Myocyte (in vitro differentiated cells): ENCODE results near the gene SLC16A4. TPM values are rescaled to one million over a fixed set of nuclear protein-coding genes. Genes with fewer than 3 reads are reported as not detected.
"Not testable (repeated sequence)": the region's sequence is repeated elsewhere in the genome, so short reads cannot be mapped to it uniquely, and the experiment has no call there.

Source experiments
- DNase-seq: peaks from one replicate; pipeline ENCODE4 v3.0.0-alpha.2; 2012; ENCODE audit warnings: low read depth
- polyA plus RNA-seq: library from polyadenylated mRNA; unstranded; fragments of >200 nt; gene quantifications from one replicate; pipeline ENCODE4 v1.2.1, GENCODE V29; 2012; ENCODE audit warnings: missing spikeins
- total RNA-seq: library from RNA; depleted of rRNA; stranded (reverse); fragments of >200 nt; gene quantifications from 2 replicates; pipeline ENCODE4 v1.2.3, GENCODE V29; 2014

Gene SLC16A4
- 26.9 and 38.2 TPM in 2 replicates for total RNA-seq
- polyA plus RNA-seq = 21.0 TPM

DNA sequence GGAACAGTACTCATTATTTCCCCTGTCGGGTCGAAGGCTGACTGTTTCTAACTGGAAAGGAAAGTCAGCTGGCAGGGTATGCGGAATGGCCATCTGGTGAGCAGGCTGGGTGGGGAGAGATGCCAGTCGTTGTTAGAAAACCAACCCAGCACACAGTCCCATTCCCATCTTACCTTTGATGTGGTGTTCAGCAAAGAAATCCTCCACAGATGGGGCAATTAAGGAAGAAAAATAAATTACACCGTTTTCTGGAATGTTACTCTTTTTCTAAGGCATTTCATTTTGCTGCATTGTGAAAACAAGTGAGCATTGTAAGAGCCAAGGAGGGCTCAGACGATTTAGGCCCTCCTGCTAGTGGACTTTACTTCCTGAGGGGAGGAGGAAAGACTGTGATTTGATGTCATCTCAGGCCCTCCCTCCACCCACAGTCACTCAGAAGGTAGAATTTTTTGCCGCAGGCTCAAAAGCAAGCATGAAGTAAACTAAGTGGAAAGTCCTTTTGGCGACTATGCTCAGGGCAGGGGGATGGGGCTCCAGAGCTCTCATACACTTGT, at the start of gene SLC16A4:
TSS of gene SLC16A4 (minus strand) at position 335 of the 554 bp plus-strand sequence. CDS start 1,703 bp downstream, outside the sequence.
- peak; percentile 84 for DNase-seq

DNA sequence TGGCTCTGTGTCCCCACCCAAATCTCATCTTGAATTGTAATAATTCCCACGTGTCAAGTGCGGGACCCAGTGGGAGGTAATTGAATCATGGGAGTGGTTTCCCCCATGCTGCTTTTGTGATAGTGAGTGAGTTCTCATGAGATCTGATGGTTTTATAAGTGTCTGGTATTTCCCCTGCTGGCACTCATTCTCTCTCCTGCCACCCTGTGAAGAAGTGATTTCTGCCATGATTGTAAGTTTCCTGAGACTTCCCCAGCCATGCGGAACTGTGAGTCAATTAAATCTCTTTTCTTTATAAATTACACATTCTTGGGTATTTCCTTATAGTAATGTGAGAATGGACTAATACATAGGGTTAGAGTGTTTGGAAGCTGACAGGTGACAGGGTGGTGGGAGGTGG, 49.0 kb upstream of the SLC16A4 start:
- DNase-seq = not testable (repeated sequence)

DNA sequence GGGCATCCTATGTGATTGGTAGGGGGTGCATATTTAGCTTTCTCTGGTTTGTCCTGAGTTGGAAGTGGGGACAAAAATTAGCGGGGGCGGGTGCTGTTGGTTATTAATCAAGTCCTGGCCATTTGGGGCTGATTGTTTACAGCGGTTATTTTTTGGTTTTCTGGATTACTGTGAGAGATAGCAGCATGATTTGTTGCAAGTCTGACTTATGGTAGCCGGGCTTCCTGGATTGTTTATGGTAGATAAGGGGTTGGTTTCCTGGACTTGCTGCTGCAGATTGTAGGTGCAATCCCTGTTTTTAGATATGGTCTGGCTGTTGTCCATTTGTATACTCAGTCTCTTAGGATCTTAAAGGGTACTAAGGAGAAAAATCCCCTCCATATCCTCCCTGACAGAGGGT, 48.1 kb upstream of the SLC16A4 start:
- DNase-seq = no peak

DNA sequence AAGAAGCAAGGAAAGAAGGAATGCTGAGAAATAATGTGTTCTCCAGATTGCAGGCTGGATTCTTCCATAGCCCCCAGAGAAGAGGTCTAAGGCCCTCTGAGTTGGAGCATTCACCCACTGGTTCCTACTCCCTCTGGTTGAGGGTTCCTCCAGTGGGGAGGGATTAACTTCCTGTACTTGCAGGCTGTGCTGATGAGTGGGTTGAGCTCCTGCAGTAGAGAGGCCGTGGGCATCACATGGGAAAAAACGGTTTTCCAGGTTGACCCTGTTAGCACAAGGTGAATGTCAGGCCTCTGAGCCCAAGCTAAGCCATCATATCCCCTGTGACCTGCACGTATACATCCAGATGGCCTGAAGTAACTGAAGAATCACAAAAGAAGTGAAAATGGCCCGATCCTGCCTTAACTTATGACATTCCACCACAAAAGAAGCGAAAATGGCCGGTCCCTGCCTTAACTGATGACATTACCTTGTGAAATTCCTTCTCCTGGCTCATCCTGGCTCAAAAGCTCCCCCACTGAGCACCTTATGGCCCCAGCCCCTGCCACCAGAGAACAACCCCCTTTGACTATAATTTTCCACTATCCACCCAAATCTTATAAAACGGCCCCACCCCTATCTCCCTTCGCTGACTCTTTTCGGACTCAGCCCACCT, 46.9 kb upstream of the SLC16A4 start:
- DNase-seq = not testable (repeated sequence)

DNA sequence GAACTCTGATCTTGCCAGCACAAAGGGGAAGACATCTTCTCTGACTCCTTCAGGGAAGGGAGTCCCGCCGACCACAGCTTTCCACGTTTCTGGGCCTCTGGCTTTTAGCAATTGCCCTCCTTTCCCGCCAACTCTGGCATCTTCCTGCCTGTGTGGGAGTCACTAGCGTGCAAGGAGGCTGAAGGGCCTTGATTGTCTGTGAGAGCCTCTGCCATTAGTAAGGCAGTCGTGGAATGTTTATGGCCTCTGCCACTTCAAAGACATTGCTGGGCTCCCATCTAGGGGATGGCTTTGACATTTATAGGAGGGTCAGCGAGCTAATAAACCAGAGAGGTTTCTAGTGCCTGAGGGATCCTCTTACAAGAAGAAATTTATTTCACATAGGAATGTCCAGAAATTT, 45.8 kb upstream of the SLC16A4 start:
- DNase-seq = no peak

DNA sequence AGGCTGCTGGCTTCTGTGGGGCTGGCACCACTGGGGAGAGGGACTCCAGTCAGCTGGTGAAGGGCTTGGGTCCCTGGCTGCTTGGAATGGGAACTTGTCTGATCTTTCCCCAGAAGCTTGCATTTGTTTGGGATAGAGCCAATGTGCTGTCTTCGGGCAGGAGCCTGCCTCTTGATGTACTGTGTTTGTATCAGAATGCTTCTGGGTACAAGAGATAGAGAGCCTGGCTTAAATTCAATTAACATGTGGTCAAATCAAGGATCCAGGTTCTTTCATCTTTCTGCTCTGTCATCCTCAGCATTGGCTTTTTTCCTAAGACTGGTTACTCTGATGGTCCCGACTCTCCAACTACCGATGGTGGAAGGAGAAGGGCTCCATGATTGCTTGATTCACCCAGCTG, 44.1 kb upstream of the SLC16A4 start:
- no peak for DNase-seq

DNA sequence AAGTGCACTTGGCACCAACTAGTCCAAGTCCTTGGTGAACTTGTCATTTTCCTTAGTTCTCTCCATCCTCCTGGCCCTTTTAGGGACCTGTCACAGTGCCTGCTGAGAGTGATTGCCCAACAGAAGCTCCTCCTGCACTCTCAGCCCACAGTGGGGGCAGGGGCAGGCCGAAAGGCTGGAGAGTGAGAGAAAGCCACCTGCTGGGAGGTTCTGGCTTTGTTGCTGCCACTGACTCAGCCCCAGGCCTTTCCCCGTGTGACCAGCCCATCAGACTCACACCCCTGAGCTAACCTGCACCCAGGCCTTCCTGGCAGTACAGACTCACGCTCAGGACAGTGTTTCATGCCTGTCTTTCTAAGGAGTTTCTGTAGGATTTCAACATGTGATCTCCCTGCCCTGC, 43.0 kb upstream of the SLC16A4 start:
- DNase-seq = peak; percentile 33

DNA sequence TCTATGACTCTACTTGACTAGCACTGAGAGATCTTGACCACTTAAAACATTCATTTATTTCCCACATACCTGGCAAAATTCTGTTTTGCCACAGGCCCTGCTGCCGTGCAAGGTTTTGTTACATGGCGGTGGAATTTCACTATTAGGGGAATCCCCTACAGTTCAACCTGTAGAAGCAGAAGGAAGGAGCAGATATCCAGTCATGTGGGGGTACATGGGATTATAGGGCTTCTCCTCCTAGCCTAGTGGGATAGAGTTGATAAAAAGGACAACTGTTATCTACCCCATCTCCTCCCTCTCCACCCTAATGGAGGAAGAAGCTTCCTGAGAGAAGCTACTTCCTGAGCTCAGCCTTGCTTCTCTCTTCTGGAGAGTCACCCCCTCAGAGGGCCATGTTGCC, 42.4 kb upstream of the SLC16A4 start:
- no peak for DNase-seq

DNA sequence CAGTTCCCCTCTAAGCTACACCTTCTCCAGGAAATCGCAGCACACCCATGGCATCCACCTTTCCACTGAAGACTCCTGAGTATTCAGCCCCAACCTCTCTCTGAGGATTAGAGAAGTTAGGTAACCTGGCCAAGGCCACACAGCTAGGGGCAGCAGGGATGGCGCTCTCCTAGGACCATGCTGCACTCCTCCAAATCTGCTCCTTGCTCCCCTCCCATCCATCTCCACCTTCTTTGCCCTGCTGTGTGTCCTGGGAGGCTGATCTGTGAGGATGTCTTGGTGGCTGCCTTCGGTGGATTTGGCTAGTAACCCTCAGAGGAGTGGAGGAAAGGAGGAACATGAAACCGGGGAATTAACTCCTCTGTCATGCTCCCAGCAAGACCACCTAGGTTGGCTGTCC, 40.1 kb upstream of the SLC16A4 start:
- DNase-seq = no peak

DNA sequence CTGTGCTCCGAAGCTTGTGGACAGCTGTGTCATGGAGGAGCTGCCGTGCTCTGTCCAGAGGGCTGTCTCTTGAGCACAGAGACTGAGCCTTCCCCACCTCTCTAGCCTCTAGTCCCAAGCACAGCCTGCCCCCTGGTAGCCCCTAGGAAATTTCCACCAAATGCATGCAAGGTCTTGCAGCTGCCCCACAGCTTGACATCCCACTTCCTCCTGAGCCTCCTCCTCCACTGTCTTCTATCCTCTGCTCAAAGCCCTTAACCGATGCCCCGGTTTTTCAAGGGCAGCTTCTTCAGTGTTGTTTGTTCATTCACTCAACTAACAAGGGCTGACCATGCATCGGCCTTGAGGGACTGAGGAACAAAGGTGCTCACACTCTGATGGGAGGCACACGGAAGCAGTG, 39.5 kb upstream of the SLC16A4 start:
- DNase-seq = no peak

DNA sequence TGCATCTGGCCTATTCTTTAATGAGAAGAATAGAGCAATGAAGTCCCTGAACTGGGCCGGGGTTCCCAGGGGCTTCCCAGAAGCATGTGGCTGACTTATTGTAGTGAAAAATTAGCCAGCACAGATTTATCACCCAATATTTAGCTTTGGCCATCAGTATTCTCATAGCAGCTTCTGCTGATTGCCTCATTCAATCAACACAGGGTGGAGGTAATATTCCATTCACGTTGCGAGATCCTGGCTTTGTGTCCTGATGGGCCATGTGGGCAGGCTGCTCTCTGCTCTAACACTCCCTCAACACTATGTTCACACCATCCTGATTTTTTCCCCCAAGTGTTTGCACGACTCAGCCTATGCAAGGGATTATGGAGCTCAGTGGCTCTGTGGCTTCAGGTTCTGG, 38.1 kb upstream of the SLC16A4 start:
- DNase-seq = no peak

DNA sequence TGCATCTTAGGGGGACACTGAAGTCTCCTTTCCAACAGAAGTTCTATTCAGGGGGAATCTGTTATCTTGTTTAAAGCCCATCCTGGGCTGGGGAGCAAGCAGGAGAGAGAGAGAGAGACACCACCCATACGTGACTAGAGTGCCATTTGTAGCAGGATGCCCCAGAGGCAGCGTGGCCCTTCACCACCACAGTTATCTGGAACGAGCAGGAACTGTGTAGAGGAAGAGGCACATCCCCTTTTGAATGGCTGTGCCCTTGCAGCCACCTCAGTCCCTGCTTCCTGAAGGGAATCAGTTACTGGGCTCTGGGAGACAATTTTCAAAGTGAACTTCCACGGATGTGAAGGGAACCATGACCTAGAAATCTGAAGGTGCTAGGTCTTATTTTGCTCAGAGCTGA, 36.0 kb upstream of the SLC16A4 start:
- DNase-seq = no peak

DNA sequence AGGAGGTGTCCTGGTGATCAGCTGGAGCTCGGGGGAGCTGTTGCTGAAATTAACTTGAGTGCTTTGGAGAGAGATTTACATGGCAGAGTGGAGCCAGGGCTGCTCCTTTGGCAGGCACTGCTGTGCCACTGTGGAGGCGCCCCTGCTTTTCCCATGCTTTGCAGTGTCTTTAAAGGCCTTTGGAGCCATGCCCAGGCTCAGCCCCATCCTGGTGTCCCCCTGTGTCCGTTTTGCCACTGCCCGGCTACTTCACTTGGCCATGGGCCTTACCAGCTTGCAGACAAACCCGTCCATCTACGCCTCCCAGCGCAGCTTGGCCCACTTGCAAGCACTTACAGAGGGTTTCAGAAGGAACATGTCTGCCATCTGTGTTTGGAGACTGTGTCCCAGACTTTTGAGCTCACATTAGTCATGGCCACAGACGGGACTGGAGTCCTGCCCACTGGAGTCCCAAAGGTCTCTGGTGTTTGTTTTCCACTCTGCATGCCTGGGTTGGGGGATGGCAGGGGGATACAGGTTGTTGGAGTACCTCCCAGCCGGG, 34.9 kb upstream of the SLC16A4 start:
- peak; percentile 15 for DNase-seq

DNA sequence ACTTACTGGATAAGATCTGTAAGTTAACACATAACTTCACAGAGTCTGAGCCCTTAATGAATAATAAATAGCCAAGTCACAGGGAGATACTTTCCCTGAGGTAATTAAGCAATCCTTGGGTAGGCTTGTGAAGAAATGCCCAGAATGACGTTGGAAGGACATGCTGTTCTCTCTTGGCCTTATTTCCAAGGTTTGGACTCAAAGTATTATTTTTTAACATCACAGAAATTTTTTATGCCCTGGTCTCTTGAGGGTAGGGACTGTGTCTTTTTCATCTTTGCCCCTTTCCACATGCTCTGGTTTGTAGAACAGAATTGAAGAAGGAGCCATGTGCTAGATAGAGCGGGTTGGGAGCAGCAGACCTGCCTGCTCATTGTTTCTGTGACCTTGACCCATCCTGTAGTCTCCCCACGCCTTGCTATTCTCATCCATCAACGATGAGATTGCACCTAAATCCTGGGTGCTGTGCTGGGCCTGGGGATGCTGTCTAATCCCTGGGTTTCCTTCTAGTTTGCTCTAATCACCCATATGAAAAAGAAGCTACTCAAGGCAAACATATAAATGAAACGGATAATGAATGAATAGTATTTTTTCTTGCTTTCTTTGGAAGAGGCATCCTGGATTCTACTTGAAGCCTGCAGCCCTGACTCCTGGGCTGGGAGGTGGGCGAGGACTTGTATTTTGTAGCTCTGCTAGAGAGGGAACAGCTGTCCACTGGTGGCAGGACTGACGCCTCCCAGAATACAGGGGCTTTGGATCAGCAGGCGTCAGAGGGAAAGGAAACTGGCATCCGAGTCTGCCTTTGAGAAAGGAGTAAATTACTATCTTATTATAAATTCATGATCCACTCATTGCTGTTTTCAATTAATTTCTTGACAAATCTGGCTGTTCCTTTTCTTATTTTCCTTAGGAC, 34.1 kb upstream of the SLC16A4 start:
- DNase-seq = peak; percentile 8

DNA sequence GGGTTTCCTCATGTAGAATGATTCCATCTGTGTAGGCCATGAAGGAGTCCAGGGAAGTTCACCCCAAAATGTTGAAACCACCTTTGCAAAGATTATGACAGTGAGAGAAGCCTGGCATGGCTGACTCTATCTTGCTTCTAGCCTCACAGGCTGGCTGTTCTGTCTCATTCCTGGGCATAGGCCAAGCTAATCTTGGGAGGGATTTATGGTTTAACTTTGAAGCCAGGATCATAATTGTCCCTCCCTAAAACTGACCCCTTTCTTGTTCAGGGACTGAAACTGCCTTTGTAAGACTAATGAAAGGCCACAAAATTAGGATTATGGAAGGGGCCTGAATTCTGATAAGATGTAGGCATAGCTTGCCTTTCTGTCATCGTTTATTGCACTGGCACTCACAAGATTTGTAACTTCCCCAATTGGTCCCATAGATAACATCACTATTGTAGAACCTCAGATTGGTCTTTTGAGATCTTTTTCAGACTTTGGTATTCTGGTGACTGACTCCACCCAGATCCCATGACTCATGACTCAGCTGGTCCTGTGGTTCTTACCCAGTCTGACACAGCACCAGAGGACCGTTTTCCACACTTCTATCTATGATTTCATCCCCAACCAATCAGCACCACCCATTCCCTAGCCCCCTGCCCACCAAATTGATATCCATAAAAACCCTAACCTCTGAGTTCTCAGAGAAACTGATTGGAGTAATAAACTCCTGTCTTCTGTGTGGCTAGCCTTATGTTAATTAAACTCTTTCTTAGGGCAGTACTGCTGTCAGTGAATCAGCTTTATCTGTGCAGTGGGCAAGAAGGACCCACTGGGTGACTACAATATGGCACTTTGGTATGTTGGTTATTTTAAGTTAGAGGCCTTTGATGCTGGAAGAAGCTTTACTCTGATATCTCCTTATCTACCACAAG, 30.3 kb upstream of the SLC16A4 start:
- peak; percentile 26 for DNase-seq

DNA sequence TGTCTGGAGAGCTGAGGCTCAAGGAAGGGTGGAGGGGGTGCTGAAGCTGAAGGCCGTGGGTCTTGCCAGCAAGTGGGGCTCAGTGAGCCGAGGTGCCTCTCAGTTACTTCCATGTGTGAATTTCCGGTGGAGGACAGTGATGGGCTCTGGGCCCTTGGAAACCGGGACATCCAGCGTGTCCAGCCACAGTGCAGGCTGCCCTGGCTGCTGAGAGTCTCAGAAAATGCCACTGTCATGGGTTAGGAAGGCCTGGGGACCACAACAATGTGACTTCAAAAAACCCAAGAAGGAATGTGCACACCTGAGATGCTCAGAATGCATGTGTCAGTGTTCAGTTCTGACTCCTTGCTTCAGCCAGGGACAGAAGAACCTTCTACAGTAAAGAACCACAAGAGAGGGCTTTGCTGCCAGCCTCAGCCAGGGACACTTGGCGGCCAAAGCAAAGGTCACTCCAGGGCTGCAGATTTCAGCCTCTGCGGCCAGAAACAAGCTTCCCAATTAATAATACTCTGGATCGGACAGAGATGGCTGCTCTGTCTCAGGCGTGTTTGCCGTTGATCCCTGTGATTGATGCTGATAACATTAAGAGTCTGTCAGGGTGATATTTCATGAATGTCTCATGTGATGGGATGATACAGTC, 29.3 kb upstream of the SLC16A4 start:
- no peak for DNase-seq

DNA sequence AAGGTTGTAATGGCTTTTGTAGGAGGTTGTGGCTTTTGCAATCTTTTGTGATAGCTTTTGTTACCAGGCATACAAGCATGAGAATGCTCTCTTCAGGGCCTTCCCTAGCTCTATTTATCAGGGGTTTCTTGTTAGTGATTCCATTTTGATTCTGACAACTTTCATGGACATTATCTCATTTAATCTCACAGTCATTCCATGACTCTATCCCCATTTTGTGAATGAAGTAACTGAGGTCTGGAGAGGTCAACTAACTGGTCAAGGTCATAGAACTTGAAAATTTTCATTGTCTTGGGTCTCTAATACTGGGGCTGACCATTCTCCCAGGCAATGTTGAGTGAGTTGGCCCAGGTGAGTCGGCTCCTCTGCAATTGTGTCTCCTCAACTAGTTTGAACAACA, 27.9 kb upstream of the SLC16A4 start:
- no peak for DNase-seq

DNA sequence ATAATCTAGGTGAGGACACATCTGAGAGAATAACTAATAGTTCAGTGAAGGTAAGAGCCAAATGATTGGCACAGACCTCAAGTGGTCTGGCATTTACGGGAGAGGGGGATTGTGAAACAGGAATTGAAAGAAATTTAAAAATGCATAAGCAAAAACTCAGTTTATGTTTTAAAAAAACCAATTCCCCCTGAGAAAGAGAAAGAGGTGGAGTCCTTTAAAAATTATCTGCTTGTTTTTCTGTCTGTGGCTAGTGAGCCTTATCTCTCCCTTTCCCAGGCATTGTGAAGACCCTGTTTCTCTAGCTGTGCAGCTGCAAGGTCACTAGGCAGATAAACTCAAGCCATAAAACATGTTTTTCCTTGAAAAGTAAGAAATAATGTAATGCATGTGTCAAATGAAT, 22.2 kb upstream of the SLC16A4 start:
- not testable (repeated sequence) for DNase-seq

DNA sequence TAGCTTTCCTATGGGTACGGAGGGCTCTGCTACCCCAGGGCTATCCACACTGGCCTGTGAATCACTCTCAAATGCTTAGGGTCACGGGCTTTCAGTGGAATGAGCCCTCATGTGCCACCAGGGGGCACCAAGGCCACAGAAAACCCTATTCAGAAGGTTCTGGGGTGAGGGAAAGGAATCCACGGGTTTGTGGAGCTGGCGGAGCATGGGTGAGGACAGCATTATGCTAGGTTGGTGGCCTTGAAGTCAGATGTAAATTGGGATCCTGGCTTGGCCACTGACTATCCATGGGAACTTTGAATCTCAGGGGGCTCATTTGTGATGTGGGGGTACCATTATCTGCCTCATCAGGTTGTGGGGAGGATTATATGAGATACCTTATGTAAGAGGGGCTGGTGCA, 21.8 kb upstream of the SLC16A4 start:
- peak; percentile 78 for DNase-seq

DNA sequence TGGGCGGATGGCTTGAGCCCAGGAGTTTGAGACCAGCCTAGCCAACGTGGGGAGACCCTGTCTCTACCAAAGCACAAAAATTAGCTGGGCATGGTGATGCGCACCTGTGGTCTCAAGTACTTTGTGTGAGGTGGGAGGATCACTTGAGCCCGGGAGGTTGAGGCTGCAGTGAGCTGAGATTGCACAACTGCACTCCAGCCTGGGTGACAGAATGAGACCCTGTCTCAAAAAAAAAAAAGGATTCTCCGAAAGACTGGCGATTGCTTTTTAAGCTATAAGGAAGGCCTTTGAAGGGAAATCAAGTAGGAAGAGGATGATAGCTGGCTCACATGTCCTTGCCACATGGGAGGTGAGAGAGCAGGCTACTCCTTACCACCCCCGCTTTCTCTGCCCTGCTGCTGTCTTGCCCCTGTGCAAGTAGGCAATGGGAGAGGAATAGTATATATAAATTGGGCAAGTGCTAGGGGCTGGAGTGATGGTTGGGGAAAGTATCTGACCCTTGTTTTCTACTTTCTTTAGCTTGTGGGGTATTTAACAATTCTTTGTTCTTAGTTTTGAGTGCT, 20.4 kb upstream of the SLC16A4 start:
- no peak for DNase-seq
